WTC11 (cell line): ENCODE data around the gene SMAD3. TPM values are rescaled to one million over a fixed set of nuclear protein-coding genes. Genes with fewer than 3 reads are reported as not detected.

Source experiments
- ATAC-seq: fragments of 200-7000 bp; cut with Tn5 transposase; 2 replicates; pipeline ENCODE4 v1.10.0; 2021; ENCODE audit warnings: mild to moderate bottlenecking, moderate library complexity
- CTCF ChIA-PET: fragments of 300-600 bp; sonication (Branson Sonifier 250); formaldehyde crosslinking; loops from one replicate; lab custom pipeline; 2021; ENCODE audit warnings: antibody characterized with exemption; lab: Charles Lee
- POLR2A ChIA-PET: fragments of 350-600 bp; sonication (Branson Sonifier 250); formaldehyde crosslinking; loops from one replicate; lab custom pipeline; 2021; ENCODE audit warnings: antibody characterized with exemption; lab: Charles Lee
- DNase-seq: peaks from one replicate; pipeline ENCODE4 v3.0.0; 2021; ENCODE audit warnings: low spot score
- H3K27ac Mint-ChIP-seq: 2 replicates; pipeline ENCODE4 v1.8.0; 2021; ENCODE audit warnings: mixed read lengths
- H3K27me3 Mint-ChIP-seq: 2 replicates; pipeline ENCODE4 v1.8.0; 2021; ENCODE audit warnings: low read depth, mild to moderate bottlenecking, moderate library complexity, mixed read lengths
- H3K36me3 Mint-ChIP-seq: 2 replicates; pipeline ENCODE4 v1.8.0; 2021; ENCODE audit warnings: mixed read lengths
- H3K4me1 Mint-ChIP-seq: 2 replicates; pipeline ENCODE4 v1.8.0; 2022; ENCODE audit warnings: mixed read lengths
- H3K4me3 Mint-ChIP-seq: 2 replicates; pipeline ENCODE4 v1.8.0; 2021; ENCODE audit warnings: mild to moderate bottlenecking, moderate library complexity, mixed read lengths
- H3K9me3 Mint-ChIP-seq: 2 replicates; pipeline ENCODE4 v1.8.0; 2021; ENCODE audit warnings: mixed read lengths
- AR ChIP-seq: fragments of 250-450 bp; sonication (Bioruptor Pico); IDR thresholded peaks from 2 replicates; pipeline ENCODE4 v1.9.0; 2021; ENCODE audit warnings: mild to moderate bottlenecking
- ATF3 ChIP-seq: sonication (generic); formaldehyde crosslinking; conservative IDR thresholded peaks from 2 replicates; pipeline ENCODE4 v1.8.1; 2022; ENCODE audit warnings: mild to moderate bottlenecking, missing genetic modification reagents
- CBFB ChIP-seq: sonication (generic); formaldehyde crosslinking; IDR thresholded peaks from 2 replicates; pipeline ENCODE4 v1.8.1; 2022; ENCODE audit warnings: mild to moderate bottlenecking, low read depth, missing genetic modification reagents
- E2F1 ChIP-seq: sonication (generic); formaldehyde crosslinking; IDR thresholded peaks from 2 replicates; pipeline ENCODE4 v1.8.0; 2022; ENCODE audit warnings: mild to moderate bottlenecking, missing genetic modification reagents
- E2F5 ChIP-seq: sonication (generic); formaldehyde crosslinking; IDR thresholded peaks from 2 replicates; pipeline ENCODE4 v1.8.1; 2022; ENCODE audit warnings: mild to moderate bottlenecking, moderate library complexity, missing genetic modification reagents
- ELF4 ChIP-seq: sonication (generic); formaldehyde crosslinking; IDR thresholded peaks from 2 replicates; pipeline ENCODE4 v1.8.1; 2022; ENCODE audit warnings: low read depth, mild to moderate bottlenecking, moderate library complexity, missing genetic modification reagents
- GABPB1 ChIP-seq: sonication (generic); formaldehyde crosslinking; IDR thresholded peaks from 2 replicates; pipeline ENCODE4 v1.8.1; 2023; ENCODE audit warnings: mild to moderate bottlenecking, missing genetic modification reagents
- GRHL2 ChIP-seq: fragments of 250-450 bp; sonication (Bioruptor Pico); IDR thresholded peaks from 2 replicates; pipeline ENCODE4 v1.8.0; 2022; ENCODE audit warnings: mild to moderate bottlenecking, moderate library complexity; ENCODE audit not compliant: insufficient replicate concordance, severe bottlenecking
- GTF2I ChIP-seq: fragments of 250-450 bp; sonication (Bioruptor Pico); conservative IDR thresholded peaks from 2 replicates; pipeline ENCODE4 v1.4.0; 2021; ENCODE audit warnings: mild to moderate bottlenecking
- MXD4 ChIP-seq: fragments of 250-450 bp; sonication (Bioruptor Pico); IDR thresholded peaks from 2 replicates; pipeline ENCODE4 v1.8.0; 2021; ENCODE audit warnings: mild to moderate bottlenecking, moderate library complexity, borderline replicate concordance
- NFE2L1 ChIP-seq: sonication (generic); formaldehyde crosslinking; IDR thresholded peaks from 2 replicates; pipeline ENCODE4 v1.8.1; 2023; ENCODE audit warnings: missing genetic modification reagents
- NR3C1 ChIP-seq: sonication (generic); formaldehyde crosslinking; conservative IDR thresholded peaks from 2 replicates; pipeline ENCODE4 v1.8.1; 2023; ENCODE audit warnings: low read depth, mild to moderate bottlenecking, missing genetic modification reagents
- PRDM15 ChIP-seq: sonication (generic); formaldehyde crosslinking; IDR thresholded peaks from 2 replicates; pipeline ENCODE4 v1.8.0; 2022; ENCODE audit warnings: missing genetic modification reagents
- RELA ChIP-seq: sonication (generic); formaldehyde crosslinking; IDR thresholded peaks from 2 replicates; pipeline ENCODE4 v1.8.1; 2022; ENCODE audit warnings: missing genetic modification reagents, mild to moderate bottlenecking, borderline replicate concordance
- SOX15 ChIP-seq: fragments of 250-450 bp; sonication (Bioruptor Pico); IDR thresholded peaks from 2 replicates; pipeline ENCODE4 v1.9.0; 2021; ENCODE audit warnings: mild to moderate bottlenecking
- ZNF121 ChIP-seq: sonication (generic); formaldehyde crosslinking; IDR thresholded peaks from 2 replicates; pipeline ENCODE4 v1.8.0; 2023; ENCODE audit warnings: missing genetic modification reagents
- ZNF416 ChIP-seq: fragments of 250-450 bp; sonication (Bioruptor Pico); IDR thresholded peaks from 2 replicates; pipeline ENCODE4 v1.9.0; 2021; ENCODE audit warnings: mild to moderate bottlenecking, inconsistent platforms
- ZSCAN18 ChIP-seq: fragments of 250-450 bp; sonication (Bioruptor Pico); IDR thresholded peaks from 2 replicates; pipeline ENCODE4 v2.1.2; 2022; ENCODE audit warnings: mild to moderate bottlenecking, moderate library complexity
- total RNA-seq: library from RNA; stranded (reverse); gene quantifications from 3 replicates; pipeline ENCODE4 v1.2.3, GENCODE V29; 2021

SMAD3 gene
- total RNA-seq, 1 experiment from 2014 or later: 34.6 TPM

GRCh38 chr15:67137951-67138848 lies 72.8 kb downstream of the SMAD3 start (continued):
- no peak for TF ChIP-seq PRDM15 (CRISPR knock-in tag)
- TF ChIP-seq RELA (CRISPR knock-in tag): no peak
- no peak for TF ChIP-seq AR (CRISPR knock-in tag)
- TF ChIP-seq GTF2I (CRISPR knock-in tag): no peak
- TF ChIP-seq E2F5 (CRISPR knock-in tag): no peak
- no peak for TF ChIP-seq E2F1 (CRISPR knock-in tag)

- peak overlapping the region; percentile 37 for H3K27ac Mint-ChIP-seq
- no peak overlapping the region for H3K4me3 Mint-ChIP-seq
- ATAC-seq (no peak), DNase-seq (no peak)
- H3K9me3 Mint-ChIP-seq: no peaks in the 10 kb centered on the region
- no peaks in the 10 kb centered on the region for H3K27me3 Mint-ChIP-seq
- ChIA-PET POLR2A (no interaction called here), CTCF (interaction anchor here (1.0 to 1.4 kb wide), 2 partner anchors 14 to 26 kb away, joined by 3 to 4 read pairs; no protein-coding TSS in a partner anchor)
- no peaks in the 10 kb centered on the region for H3K36me3 Mint-ChIP-seq
- H3K4me1 Mint-ChIP-seq: peaks cover 88% of the 10 kb centered on the region
- TF ChIP-seq GRHL2 (CRISPR knock-in tag): no peak
- no peak for TF ChIP-seq ATF3 (CRISPR knock-in tag)
- TF ChIP-seq ELF4 (CRISPR knock-in tag): no peak
- no peak for TF ChIP-seq CBFB (CRISPR knock-in tag)
- TF ChIP-seq PRDM15 (CRISPR knock-in tag): no peak
- no peak for TF ChIP-seq ZSCAN18 (CRISPR knock-in tag)
- no peak for TF ChIP-seq NFE2L1 (CRISPR knock-in tag)
- no peak for TF ChIP-seq MXD4 (CRISPR knock-in tag)
- no peak for TF ChIP-seq NR3C1
- no peak for TF ChIP-seq ZNF416 (CRISPR knock-in tag)
- no peak for TF ChIP-seq ZNF121 (CRISPR knock-in tag)
- TF ChIP-seq GABPB1 (CRISPR knock-in tag): no peak
- TF ChIP-seq SOX15 (CRISPR knock-in tag): no peak
These were observed 73.8 kb downstream of the SMAD3 start for GRCh38 chr15:67138891-67139855.
